Erythroblast (primary cell): ENCODE measurements around the gene DHPS.
"Not testable (repeated sequence)": the region's sequence is repeated elsewhere in the genome, so short reads cannot be mapped to it uniquely, and the experiment has no call there.

Experiments
- GATA1 ChIP-seq: IDR thresholded peaks from 2 replicates; pipeline ENCODE4 v1.6.1; 2011; ENCODE audit warnings: low read depth, mild to moderate bottlenecking, control low read depth, low read length, moderate library complexity
- POLR2A ChIP-seq: IDR thresholded peaks from 2 replicates; pipeline ENCODE4 v1.6.1; 2011; ENCODE audit warnings: mild to moderate bottlenecking, low read length

DNA sequence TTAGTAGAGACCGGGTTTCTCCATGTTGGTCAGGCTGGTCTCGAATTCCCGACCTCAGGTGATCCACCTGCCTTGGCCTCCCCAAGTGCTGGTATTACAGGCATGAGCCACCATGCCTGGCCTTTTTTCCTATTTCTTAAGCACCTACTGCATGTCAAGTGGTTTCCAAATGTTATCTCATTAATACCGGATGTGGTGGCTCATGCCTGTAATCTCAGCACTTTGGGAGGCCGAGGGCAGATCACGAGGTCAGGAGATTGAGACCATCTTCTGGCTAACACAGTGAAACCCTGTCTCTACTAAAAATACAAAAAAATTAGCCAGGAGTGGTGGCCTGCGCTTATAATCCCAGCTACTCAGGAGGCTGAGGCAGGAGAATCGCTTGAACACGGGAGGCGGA, 43.9 kb upstream of the DHPS start:
- TF ChIP-seq POLR2A, GATA1: not testable (repeated sequence)
